IMR-90 (cell line): ENCODE data around the gene FRMD6. TPM values are rescaled to one million over a fixed set of nuclear protein-coding genes. Genes with fewer than 3 reads are reported as not detected.

ENCODE experiments used
- ATAC-seq: fragments of 200-7000 bp; cut with Tn5 transposase; 2 replicates; pipeline ENCODE4 v1.9.1; 2020; ENCODE audit warnings: low read depth, mild to moderate bottlenecking, moderate library complexity
- BruUV-seq: library from RNA; stranded (reverse); fragments of 400-500 nt; replicated peaks from 2 replicates; lab custom pipeline; 2021; lab: Mats Ljungman, UMichigan
- CTCF ChIA-PET: fragments of 300-600 bp; formaldehyde crosslinking; extraction: SDS; loops from one replicate; lab custom pipeline; 2021; ENCODE audit warnings: antibody characterized with exemption; lab: Yijun Ruan, JAX
- POLR2A ChIA-PET: fragments of 300-600 bp; sonication (Branson Sonifier 250); formaldehyde crosslinking; loops from one replicate; lab custom pipeline; 2022; ENCODE audit warnings: antibody characterized with exemption; ENCODE audit not compliant: unreplicated experiment; lab: Charles Lee
- DNase-seq: peaks from one replicate; pipeline ENCODE4 v3.0.0; 2013
- H2AFZ ChIP-seq: replicated peaks from 2 replicates; pipeline ENCODE3; 2013; ENCODE audit warnings: low read length, mild to moderate bottlenecking; ENCODE audit not compliant: poor library complexity
- H2AK5ac ChIP-seq: 2 replicates; pipeline ENCODE4 v1.6.1; 2013; ENCODE audit warnings: low read depth, low read length, inconsistent platforms
- H2AK9ac ChIP-seq: replicated peaks from 2 replicates; pipeline ENCODE3; 2013; ENCODE audit warnings: mild to moderate bottlenecking, low read depth, low read length, moderate library complexity; ENCODE audit not compliant: poor library complexity
- H2BK120ac ChIP-seq: 2 replicates; pipeline ENCODE4 v1.6.1; 2013; ENCODE audit warnings: low read depth, low read length, inconsistent platforms
- H2BK15ac ChIP-seq: 3 replicates; pipeline ENCODE4 v1.6.1; 2013; ENCODE audit warnings: low read depth, low read length, inconsistent platforms
- H2BK20ac ChIP-seq: 2 replicates; pipeline ENCODE4 v1.6.1; 2013; ENCODE audit warnings: low read depth, mild to moderate bottlenecking, inconsistent platforms, low read length, moderate library complexity
- H2BK5ac ChIP-seq: 2 replicates; pipeline ENCODE4 v1.6.1; 2013; ENCODE audit warnings: mild to moderate bottlenecking, low read depth, low read length, inconsistent platforms; ENCODE audit not compliant: poor library complexity, severe bottlenecking
- H3K14ac ChIP-seq: replicated peaks from 2 replicates; pipeline ENCODE4 v1.6.1; 2013; ENCODE audit warnings: low read depth, low read length, inconsistent platforms
- H3K18ac ChIP-seq: 2 replicates; pipeline ENCODE4 v1.6.1; 2013; ENCODE audit warnings: low read depth, low read length, control low read depth
- H3K23ac ChIP-seq: 2 replicates; pipeline ENCODE4 v1.6.1; 2013; ENCODE audit warnings: low read depth, low read length, inconsistent platforms
- H3K27ac ChIP-seq: 2 replicates; pipeline ENCODE4 v1.5.1; 2013; ENCODE audit warnings: mild to moderate bottlenecking, control low read depth, low read length; ENCODE audit not compliant: insufficient read depth
- H3K27me3 ChIP-seq: 2 replicates; pipeline ENCODE4 v1.6.1; 2013; ENCODE audit warnings: low read length; ENCODE audit not compliant: control insufficient read depth, insufficient read depth
- H3K36me3 ChIP-seq: 2 replicates; pipeline ENCODE4 v1.6.1; 2013; ENCODE audit warnings: low read length, mixed read lengths; ENCODE audit not compliant: control insufficient read depth, insufficient read depth
- H3K4ac ChIP-seq: 2 replicates; pipeline ENCODE4 v1.6.1; 2013; ENCODE audit warnings: low read depth, low read length, inconsistent platforms
- H3K4me1 ChIP-seq: 2 replicates; pipeline ENCODE4 v1.6.1; 2013; ENCODE audit warnings: low read length, mixed read lengths; ENCODE audit not compliant: control insufficient read depth, insufficient read depth
- H3K4me2 ChIP-seq: 2 replicates; pipeline ENCODE4 v1.6.1; 2013; ENCODE audit warnings: low read depth, mild to moderate bottlenecking, control low read depth, low read length, moderate library complexity
- H3K4me3 ChIP-seq: 2 replicates; pipeline ENCODE4 v1.5.1; 2013; ENCODE audit warnings: low read depth, mild to moderate bottlenecking, control low read depth, low read length, moderate library complexity; ENCODE audit not compliant: insufficient read depth
- H3K56ac ChIP-seq: 2 replicates; pipeline ENCODE4 v1.6.1; 2013; ENCODE audit warnings: low read length, inconsistent platforms; ENCODE audit not compliant: insufficient read depth; ENCODE audit errors: extremely low read depth
- H3K79me1 ChIP-seq, 2 experiments: 2 replicates each; pipeline ENCODE4 v1.6.1; 2013; ENCODE audit warnings: low read length in 2 of 2, inconsistent platforms in 1 of 2, low read depth in 1 of 2
- H3K9ac ChIP-seq: 2 replicates; pipeline ENCODE4 v1.6.1; 2013; ENCODE audit warnings: low read depth, low read length, control low read depth
- H3K9me1 ChIP-seq: 2 replicates; pipeline ENCODE4 v1.6.1; 2013; ENCODE audit warnings: low read length, inconsistent platforms; ENCODE audit not compliant: insufficient read depth
- H3K9me3 ChIP-seq: 2 replicates; pipeline ENCODE4 v1.6.1; 2013; ENCODE audit warnings: low read length; ENCODE audit not compliant: control insufficient read depth, insufficient read depth
- H4K20me1 ChIP-seq: 2 replicates; pipeline ENCODE4 v1.6.1; 2013; ENCODE audit warnings: low read length, inconsistent platforms; ENCODE audit not compliant: insufficient read depth
- H4K5ac ChIP-seq: 2 replicates; pipeline ENCODE4 v1.6.1; 2013; ENCODE audit warnings: mild to moderate bottlenecking, low read depth, low read length, control low read depth
- H4K8ac ChIP-seq, 2 experiments: 2 replicates each; pipeline ENCODE4 v1.6.1; 2013; ENCODE audit warnings: low read depth in 2 of 2, low read length in 2 of 2, control low read depth in 1 of 2, inconsistent platforms in 1 of 2
- H4K91ac ChIP-seq: 2 replicates; pipeline ENCODE4 v1.6.1; 2013; ENCODE audit warnings: low read depth, low read length, inconsistent platforms; ENCODE audit not compliant: insufficient read depth
- CHD1 ChIP-seq: IDR thresholded peaks from 2 replicates; pipeline ENCODE4 v1.6.1; 2012; ENCODE audit warnings: low read depth, low read length, improper control_type of control experiment
- ELK1 ChIP-seq: fragments of 150-350 bp; IDR thresholded peaks from 2 replicates; pipeline ENCODE4 v1.6.1; 2016; ENCODE audit warnings: low read depth, mild to moderate bottlenecking, low read length, moderate library complexity, borderline replicate concordance
- MAZ ChIP-seq: IDR thresholded peaks from 2 replicates; pipeline ENCODE4 v1.6.1; 2012; ENCODE audit warnings: low read depth, mild to moderate bottlenecking, low read length, improper control_type of control experiment, moderate library complexity, borderline replicate concordance
- NFE2L2 ChIP-seq: fragments of 150-350 bp; IDR thresholded peaks from 2 replicates; pipeline ENCODE4 v1.6.1; 2016; ENCODE audit warnings: low read depth, mild to moderate bottlenecking, low read length
- RAD21 ChIP-seq: IDR thresholded peaks from 2 replicates; pipeline ENCODE4 v1.6.1; 2012; ENCODE audit warnings: low read length, improper control_type of control experiment
- RCOR1 ChIP-seq: IDR thresholded peaks from 2 replicates; pipeline ENCODE4 v1.6.1; 2012; ENCODE audit warnings: mild to moderate bottlenecking, low read length, improper control_type of control experiment; ENCODE audit not compliant: insufficient replicate concordance
- USF2 ChIP-seq: fragments of 150-350 bp; IDR thresholded peaks from 2 replicates; pipeline ENCODE4 v1.6.1; 2017; ENCODE audit warnings: mild to moderate bottlenecking, antibody characterized with exemption, low read length, low read depth
- WGBS, 2 experiments: methylation state at CpG; one replicate each; pipeline versions ENCODE4 v1.1.5 to v1.1.7; 2013; ENCODE audit warnings: missing lambda C conversion rate in 2 of 2; ENCODE audit not compliant: insufficient read length in 1 of 2; ENCODE audit errors: extremely low coverage in 2 of 2; 5-methylcytosine and 5-hydroxymethylcytosine counted together
- dilution Hi-C: fragments of 300-500 bp; cut with HindIII; formaldehyde crosslinking; loops from one replicate; pipeline ENCODE4 v1.14.3; 2018; ENCODE audit warnings: low sequenced_read_pairs; ENCODE audit not compliant: unreplicated experiment
- in situ Hi-C: fragments of 300-500 bp; cut with MboI; formaldehyde crosslinking; loops from 3 replicates; pipeline ENCODE4 v1.14.3; 2019; ENCODE audit warnings: low sequenced_read_pairs, inconsistent platforms, mixed read lengths
- intact Hi-C: fragments of 100-400 bp; cut with micrococcal nuclease; formaldehyde crosslinking; loops from 2 replicates; pipeline ENCODE4 v1.10.0; 2022
- polyA plus RNA-seq, 3 experiments: library from polyadenylated mRNA; depleted of rRNA; stranded (reverse); fragments of >200 nt; gene quantifications; 2 replicates each; pipeline ENCODE4 v1.2.3, GENCODE V29; 2012; ENCODE audit warnings: low replicate concordance in 1 of 3
- total RNA-seq: library from RNA; depleted of rRNA; stranded (reverse); fragments of >200 nt; gene quantifications from 2 replicates; pipeline ENCODE4 v1.2.3, GENCODE V29; 2012
- TF ChIP-seq, protein P1 (sequence below): conservative IDR thresholded peaks from 2 replicates; pipeline ENCODE4 v1.5.1; 2012; ENCODE audit warnings: mild to moderate bottlenecking, low read depth, low read length, improper control_type of control experiment

FRMD6 gene
- total and polyA plus RNA-seq, 2 of the 4 experiments (the other 2 are of a cell fraction) = 243 to 682 TPM

DNA sequence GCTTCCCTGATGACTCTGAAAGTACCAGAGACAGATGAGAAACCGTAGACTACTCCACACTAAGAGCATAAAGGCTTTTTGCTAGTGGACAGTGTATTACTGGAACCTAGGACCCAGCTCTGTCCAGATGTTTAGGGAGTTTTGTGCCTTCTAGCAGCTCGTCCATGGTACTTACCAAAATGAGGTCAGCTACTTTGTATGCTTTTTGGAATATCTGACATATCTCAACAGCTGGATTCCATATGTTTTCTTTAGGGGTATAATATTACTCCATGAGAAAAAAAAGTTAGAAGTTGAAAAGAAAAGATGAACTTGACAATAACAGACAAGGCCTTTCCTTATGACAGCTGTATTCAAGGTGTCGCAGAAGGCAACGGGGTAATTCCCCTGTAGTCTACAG lies 32.1 kb upstream of the FRMD6 start:
- Histone ChIP-seq H3K23ac (peak overlapping the region; percentile 54; the same call in 1 of the 2 replicates), H3K4me1 (peaks cover 22% of the 10 kb centered on the region), H3K27me3 (no peaks in the 10 kb centered on the region), H2AK9ac (no peak overlapping the region), H4K20me1 (no peaks in the 10 kb centered on the region), H2BK5ac (peak overlapping the region; percentile 35), H3K9ac (no peak overlapping the region), H4K5ac (peak overlapping the region; percentile 26; the same call in 1 of the 2 replicates), H3K27ac (no peak overlapping the region), H3K14ac (peak overlapping the region; percentile 15; the same call in 1 of the 2 replicates), H3K9me3 (no peaks in the 10 kb centered on the region), H2BK15ac (peak overlapping the region; percentile 43; the same call in 1 of the 3 replicates), H3K56ac (no peak overlapping the region), H2BK20ac (peak overlapping the region; percentile 28), H2AK5ac (no peak overlapping the region), H4K91ac (peak overlapping the region; percentile 5; the same call in 1 of the 2 replicates), H3K18ac (peak overlapping the region; percentile 57), H2BK120ac (peak overlapping the region; percentile 32; the same call in 1 of the 2 replicates), H3K79me1 (peaks cover 5 to 6% of the 10 kb centered on the region in 2 experiments), H3K9me1 (peaks cover 11% of the 10 kb centered on the region; the same call in 1 of the 2 replicates), H2AFZ (no peak overlapping the region), H3K36me3 (no peaks in the 10 kb centered on the region), H3K4me3 (no peak overlapping the region), H4K8ac (0 out of 4 replicates have a peak overlapping the region, but pooled peaks of 1 of the 2 experiments have one; percentile 15), H3K4me2 (no peak overlapping the region), H3K4ac (peak overlapping the region; percentile 37; the same call in 1 of the 2 replicates)
- dilution Hi-C loops = no loop called here
- CTCF ChIA-PET = interaction anchor here (0.6 to 1.1 kb wide), 2 partner anchors 57 to 208 kb away, joined by 3 read pairs; no protein-coding TSS in a partner anchor
- POLR2A ChIA-PET = no interaction called here
- intact Hi-C loops = loop anchor here (2.0 kb wide), 1 partner anchor 19 kb away; no protein-coding TSS in a partner anchor
- ATAC-seq = peak; percentile 33
- no TSS peak for BruUV-seq
- DNase-seq = peak; percentile 73
- in situ Hi-C loops = no loop called here
- WGBS, 2 experiments = no CpG with 5 or more reads among the region's 4 CpGs
- no peak for TF ChIP-seq CHD1
- no peak for TF ChIP-seq RCOR1
- TF ChIP-seq MAZ = no peak
- TF ChIP-seq RAD21 = no peak
- no peak for TF ChIP-seq NFE2L2
- TF ChIP-seq, protein P1, sequence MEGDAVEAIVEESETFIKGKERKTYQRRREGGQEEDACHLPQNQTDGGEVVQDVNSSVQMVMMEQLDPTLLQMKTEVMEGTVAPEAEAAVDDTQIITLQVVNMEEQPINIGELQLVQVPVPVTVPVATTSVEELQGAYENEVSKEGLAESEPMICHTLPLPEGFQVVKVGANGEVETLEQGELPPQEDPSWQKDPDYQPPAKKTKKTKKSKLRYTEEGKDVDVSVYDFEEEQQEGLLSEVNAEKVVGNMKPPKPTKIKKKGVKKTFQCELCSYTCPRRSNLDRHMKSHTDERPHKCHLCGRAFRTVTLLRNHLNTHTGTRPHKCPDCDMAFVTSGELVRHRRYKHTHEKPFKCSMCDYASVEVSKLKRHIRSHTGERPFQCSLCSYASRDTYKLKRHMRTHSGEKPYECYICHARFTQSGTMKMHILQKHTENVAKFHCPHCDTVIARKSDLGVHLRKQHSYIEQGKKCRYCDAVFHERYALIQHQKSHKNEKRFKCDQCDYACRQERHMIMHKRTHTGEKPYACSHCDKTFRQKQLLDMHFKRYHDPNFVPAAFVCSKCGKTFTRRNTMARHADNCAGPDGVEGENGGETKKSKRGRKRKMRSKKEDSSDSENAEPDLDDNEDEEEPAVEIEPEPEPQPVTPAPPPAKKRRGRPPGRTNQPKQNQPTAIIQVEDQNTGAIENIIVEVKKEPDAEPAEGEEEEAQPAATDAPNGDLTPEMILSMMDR = no peak
- TF ChIP-seq USF2 = no peak
- TF ChIP-seq ELK1 = no peak
